Raji (cell line): ENCODE data around the gene CNTRL.

ENCODE experiments used
- POLR2A ChIP-seq: IDR thresholded peaks from 2 replicates; pipeline ENCODE4 v1.6.1; 2011; ENCODE audit warnings: low read depth, low read length, control low read depth; ENCODE audit not compliant: insufficient read depth

The CNTRL gene

DNA sequence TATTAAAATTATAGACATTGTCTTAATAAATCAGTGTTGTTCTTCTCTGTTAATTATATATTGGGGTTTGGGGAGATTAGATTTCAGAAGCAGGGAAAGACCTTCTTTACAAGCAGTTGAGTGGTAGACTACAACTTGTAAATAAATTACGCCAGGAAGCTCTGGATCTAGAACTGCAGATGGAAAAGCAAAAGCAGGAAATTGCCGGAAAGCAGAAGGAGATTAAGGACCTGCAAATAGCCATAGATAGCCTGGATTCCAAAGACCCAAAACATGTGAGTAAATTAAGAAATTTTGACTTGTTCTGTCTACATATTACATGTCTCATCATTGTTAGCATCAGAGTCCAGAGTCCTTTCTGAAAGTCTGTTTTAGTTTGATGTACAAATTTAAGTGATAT is 43.5 kb downstream of the CNTRL start:
- TF ChIP-seq POLR2A = no peak

DNA sequence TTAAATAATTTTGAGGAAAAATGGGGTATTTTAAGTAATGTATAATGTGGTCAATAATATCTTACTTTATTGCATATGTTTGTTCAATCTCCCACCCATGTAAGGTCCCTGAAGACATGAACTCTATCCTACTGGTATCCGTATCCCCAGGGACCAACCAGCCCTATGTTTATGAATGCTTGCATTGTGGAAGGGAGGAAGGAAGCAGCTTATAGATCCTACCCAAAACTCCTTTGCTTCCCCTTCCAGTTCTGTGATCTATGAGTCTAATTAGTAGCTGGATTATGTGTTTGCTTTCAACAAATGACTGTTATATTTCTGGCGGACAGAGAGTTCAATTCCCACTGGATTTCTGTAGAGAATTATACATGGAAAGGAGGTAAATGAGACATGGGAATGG is 45.6 kb downstream of the CNTRL start:
- no peak for TF ChIP-seq POLR2A

DNA sequence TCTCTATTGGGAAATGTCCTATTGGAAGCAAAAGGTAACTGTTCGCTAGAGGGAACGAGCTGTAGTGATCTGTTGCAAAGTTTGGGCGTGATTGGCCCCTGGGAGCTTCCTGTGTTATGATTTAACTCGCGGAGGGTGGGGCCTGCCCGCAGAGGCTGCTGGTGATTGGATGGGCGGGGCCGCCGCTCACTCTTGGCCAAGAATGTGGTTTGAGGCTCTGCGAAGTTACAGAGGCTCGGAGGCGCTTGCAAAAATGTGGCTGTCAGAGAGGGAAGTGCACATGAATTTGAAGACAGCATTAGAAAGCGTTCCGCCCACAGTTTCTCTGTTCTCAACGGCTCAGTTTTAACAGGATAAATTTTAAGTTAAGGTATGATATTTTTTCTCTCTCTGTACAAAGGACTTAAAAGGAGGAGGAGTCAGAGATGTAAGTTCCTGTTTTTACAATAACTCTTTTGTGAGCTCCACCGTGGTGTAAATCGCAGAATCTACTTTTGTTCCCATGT is 46.9 kb downstream of the CNTRL start:
- TF ChIP-seq POLR2A = no peak

DNA sequence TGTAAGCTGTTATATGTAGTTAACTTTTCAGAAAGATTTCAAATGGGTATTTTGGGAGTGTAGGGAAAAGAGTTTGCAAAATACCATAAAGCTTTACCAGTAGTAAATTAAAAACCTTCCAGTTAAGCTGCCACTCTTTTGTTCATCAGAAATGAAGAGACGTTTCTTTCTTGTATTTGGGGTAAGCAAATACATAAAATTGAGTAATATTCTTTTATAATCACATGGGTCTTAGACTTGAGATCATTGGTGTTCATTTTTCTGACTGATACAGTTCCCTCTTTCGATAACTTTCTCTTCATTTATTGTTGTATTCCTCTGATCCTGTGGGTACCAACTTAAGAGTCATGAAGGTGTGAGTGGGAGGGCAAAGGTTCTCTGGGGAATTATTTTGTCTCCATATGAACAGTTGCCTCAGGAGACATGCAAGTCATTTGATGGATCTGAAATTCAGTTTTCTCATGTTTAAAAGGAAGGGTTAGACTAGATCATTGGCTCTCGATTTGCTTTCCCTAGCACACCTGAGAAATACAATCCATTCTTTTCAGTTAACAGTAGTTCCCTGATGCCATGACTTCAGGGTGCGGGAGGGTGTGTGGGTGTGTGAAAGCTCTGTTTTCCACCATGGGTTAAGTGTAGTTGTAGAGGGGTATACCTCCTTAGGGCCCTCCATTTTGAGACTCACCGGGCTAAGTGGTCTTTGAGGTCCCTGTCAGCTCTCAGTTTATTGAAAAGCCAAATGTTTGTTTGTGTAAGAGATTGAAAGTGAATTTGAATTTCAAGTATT is 47.7 kb downstream of the CNTRL start:
- TF ChIP-seq POLR2A = no peak

DNA sequence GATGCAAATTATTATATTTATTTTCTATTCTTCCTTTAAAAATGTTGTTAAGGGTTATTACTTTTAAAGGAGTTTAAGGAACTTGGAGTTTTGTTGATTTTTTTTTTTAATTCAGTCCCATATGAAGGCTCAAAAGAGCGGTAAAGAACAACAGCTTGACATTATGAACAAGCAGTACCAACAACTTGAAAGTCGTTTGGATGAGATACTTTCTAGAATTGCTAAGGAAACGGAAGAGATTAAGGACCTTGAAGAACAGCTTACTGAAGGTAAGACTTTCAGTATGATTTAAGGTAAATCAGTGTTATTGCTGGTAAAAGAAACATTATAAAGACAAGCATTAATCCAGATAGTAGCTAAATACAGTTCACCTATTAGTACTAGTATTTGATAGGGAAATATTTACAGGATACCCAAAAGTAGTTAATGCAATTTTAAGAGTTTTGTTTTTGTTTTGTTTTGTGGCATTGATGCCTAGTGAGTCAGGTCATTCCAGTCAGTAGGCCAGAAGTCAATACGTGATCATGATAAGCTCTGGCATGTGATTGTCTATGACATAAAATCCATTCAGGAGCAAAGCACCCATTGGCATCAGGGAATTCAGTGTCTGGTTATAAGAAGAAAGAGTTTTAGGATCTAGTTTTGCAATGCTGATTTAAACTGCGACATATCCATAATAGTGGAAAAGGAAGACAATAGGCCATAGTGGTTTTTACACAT is 49.2 kb downstream of the CNTRL start:
- no peak for TF ChIP-seq POLR2A

DNA sequence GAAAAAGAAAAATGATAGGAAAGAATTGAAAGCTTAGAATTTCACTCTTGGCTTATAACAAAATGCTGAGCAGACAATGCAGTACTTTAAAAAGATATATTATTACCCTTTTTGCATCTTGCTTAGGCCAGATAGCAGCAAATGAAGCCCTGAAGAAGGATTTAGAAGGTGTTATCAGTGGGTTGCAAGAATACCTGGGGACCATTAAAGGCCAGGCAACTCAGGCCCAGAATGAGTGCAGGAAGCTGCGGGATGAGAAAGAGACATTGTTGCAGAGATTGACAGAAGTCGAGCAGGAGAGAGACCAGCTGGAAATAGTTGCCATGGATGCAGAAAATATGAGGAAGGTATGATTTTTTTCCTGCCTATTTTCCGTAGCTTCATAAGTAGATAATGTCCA is 50.8 kb downstream of the CNTRL start:
- TF ChIP-seq POLR2A = no peak

DNA sequence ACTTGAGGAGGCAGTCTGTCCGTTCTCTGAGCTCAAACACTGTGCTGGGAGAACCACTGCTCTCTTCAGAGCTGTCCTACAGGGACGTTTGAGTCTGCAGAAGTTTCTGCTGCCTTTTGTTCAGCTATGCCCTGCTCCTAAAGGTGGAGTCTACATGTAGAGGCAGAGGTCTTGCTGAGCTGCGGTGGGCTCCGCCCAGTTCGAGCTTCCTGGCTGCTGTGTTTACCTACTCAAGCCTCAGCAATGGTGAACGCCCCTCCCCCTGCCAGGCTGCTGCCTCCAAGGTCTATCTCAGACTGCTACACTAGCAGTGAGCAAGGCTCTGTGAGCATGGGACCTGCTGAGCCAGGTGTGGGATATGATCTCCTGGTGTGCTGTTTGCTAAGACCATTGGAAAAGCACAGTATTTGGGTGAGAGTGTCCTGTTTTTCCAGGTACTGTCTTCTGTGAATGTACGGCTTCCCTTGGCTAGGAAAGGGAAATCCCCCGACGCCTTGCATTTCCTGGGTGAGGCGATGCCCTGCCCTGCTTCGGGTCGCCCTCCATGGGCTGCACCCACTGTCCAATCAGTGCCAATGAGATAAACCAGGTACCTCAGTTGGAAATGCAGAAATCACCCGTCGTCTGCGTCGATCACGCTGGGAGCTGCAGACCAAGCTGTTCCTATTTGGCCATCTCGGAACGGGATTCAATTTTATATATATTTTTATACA is 58.5 kb downstream of the CNTRL start:
- TF ChIP-seq POLR2A = no peak

DNA sequence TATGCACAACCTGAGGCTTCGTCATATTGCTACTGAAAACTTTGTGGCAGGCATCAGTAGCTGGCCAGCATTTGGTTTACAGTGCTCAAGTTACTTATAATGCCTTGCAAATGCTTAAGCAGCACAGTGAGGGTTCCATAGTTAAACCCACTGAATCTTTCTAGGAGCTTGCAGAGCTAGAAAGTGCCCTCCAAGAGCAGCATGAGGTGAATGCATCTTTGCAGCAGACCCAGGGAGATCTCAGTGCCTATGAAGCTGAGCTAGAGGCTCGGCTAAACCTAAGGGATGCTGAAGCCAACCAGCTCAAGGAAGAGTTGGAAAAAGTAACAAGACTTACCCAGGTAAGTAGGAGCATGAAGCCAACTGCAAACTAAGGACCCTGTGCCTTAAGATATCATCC is 60.9 kb downstream of the CNTRL start:
- TF ChIP-seq POLR2A = no peak

DNA sequence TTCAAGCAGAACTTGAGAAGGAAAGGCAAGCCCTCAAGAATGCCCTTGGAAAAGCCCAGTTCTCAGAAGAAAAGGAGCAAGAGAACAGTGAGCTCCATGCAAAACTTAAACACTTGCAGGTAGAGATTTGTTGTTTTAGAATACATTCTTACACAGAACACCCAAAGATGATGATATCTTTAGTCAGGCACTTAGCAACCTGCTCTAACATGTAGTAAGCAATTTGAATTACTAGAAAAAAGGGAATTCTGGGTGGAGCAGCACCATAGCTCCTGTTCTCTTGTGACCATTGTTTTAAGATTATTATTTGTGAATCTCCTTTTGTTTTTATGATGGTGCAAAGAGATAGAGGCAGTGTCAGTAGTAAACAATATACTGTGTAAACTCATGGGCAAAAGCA is 63.8 kb downstream of the CNTRL start:
- TF ChIP-seq POLR2A = no peak

DNA sequence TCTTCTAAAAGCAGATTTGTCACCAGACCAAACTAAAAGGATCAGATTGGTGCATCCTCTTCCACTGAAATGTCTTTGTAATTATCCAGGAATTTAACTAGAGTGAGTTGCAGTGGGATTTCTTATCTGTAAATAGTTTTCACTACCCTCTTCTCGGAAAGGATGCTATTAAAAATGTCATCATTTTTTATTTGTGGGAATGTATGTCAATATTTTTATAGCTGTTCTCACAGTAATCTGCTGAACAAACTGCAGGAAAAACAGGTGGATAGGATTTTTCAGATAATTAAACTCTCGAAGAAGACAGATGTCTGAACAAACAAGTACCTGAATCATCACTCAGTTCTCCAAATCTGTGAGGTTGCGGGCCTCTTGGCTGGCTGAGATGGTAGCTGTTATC is 64.2 kb downstream of the CNTRL start:
- no peak for TF ChIP-seq POLR2A

DNA sequence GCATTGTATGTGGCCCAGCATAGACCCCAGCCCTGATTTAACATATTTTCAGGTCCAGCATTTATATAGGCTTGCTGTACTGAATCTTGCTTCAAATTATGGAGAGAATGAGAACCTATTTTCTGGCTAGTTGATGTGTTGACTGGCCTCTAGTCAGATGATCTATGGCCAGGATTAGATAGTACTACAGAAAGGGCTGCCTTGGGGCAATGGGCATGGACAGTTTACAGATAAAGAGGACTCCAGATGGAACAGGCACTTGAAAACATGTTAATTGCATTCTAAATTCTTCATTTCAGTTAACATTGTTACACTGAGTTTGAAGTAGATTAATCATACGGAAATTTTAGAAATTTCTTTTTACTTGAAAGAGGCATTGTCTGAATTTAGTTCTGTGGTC is 65.4 kb downstream of the CNTRL start:
- no peak for TF ChIP-seq POLR2A

DNA sequence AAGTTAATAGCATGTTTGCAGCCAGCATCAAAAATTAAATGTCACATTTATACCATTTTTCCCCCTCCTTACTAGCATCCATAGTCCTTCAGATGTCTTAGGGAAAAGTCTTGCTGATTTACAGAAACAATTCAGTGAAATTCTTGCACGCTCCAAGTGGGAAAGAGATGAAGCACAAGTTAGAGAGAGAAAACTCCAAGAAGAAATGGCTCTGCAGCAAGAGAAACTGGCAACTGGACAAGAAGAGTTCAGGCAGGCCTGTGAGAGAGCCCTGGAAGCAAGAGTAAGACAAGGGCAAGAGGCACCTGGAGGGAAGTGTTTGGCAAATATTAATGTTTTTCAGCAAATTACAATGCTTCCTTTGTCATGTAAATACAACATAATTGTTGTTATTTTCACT is 66.6 kb downstream of the CNTRL start:
- TF ChIP-seq POLR2A = no peak

DNA sequence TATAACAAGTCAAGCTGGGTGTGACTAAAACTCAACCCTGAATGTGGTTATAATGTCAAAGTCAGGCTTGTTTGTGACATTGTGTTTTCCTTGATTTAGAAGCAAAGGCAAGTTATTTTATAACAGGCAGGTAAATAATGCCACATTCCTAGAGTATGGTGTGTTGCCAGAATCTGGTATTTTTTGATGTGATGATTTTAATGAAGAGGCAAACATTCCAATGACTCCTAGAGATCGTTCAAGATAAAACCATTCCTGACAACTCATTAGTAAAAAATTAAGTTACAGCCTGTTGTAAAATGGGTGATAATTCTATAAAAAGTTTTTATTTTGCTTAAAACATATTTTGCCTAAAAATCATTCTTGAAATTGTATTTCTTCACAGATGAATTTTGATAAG is 67.0 kb downstream of the CNTRL start:
- no peak for TF ChIP-seq POLR2A

DNA sequence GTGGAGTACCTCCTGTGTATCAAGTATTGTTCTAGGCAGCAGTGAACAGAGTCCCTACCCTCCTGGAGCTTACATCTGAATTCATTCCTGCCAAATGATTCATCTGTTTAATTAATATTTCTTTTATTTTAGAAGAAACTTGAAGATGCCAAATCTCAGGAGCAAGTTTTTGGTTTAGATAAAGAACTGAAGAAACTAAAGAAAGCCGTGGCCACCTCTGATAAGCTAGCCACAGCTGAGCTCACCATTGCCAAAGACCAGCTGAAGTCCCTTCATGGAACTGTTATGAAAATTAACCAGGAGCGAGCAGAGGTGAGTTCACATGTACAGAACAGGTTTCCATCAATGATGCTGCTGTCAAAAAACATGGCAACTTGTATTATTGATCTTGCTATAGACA is 69.0 kb downstream of the CNTRL start:
- TF ChIP-seq POLR2A = no peak

DNA sequence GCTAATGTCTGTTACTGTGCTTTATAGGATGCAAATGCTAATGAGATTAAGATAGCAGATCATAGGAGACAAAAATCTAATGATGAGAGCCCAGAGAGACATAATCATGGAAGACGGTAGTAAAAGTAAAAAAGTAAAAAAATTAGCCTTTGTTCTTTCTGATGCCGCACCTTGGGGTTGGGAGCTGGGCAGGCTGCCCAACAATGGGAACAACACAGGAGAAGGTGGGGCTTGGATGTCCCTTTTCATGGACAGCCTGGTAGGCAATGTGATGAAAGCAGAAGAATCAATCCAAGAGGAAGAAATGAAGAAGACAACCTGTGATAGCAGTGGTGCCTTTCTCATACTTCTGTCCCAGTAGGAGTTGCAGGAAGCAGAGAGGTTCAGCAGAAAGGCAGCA is 69.7 kb downstream of the CNTRL start:
- TF ChIP-seq POLR2A = no peak

DNA sequence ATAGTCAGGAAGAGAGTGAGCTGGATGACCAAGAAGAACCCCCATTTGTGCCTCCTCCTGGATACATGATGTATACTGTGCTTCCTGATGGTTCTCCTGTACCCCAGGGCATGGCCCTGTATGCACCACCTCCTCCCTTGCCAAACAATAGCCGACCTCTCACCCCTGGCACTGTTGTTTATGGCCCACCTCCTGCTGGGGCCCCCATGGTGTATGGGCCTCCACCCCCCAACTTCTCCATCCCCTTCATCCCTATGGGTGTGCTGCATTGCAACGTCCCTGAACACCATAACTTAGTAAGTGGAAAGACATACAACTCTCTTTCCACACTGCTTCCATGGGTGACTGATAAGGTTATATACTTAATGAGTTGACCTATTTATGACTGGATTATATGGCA is 75.4 kb downstream of the CNTRL start:
- TF ChIP-seq POLR2A = no peak
